Keratinocyte (primary cell): ENCODE results near the gene ELAVL1. TPM values are rescaled to one million over a fixed set of nuclear protein-coding genes. Genes with fewer than 3 reads are reported as not detected.

Experiments
- DNase-seq: peaks from one replicate; pipeline ENCODE4 v3.0.0-alpha.2; 2011; ENCODE audit warnings: low read depth, missing footprints, low spot score
- FAIRE-seq: peaks from 2 replicates; lab custom pipeline; 2011; peaks lifted over from hg19 to GRCh38; lab: Jason Lieb, UNC
- H2AFZ ChIP-seq: 2 replicates; pipeline ENCODE4 v1.6.0; 2012; ENCODE audit warnings: low read length, control low read depth, inconsistent platforms; ENCODE audit not compliant: control insufficient read depth
- H3K27ac ChIP-seq: 2 replicates; pipeline ENCODE4 v1.5.1; 2011; ENCODE audit warnings: low read length; ENCODE audit not compliant: control insufficient read depth, insufficient read depth
- H3K27me3 ChIP-seq: 3 replicates; pipeline ENCODE4 v1.6.0; 2011; ENCODE audit warnings: low read length; ENCODE audit not compliant: control insufficient read depth, insufficient read depth; ENCODE audit errors: extremely low read depth
- H3K36me3 ChIP-seq, 2 experiments: 2 replicates in 1 of 2; 3 replicates in 1 of 2; pipeline ENCODE4 v1.5.1; 2011; ENCODE audit warnings: low read length in 2 of 2, mild to moderate bottlenecking in 1 of 2; ENCODE audit not compliant: control insufficient read depth in 2 of 2, insufficient read depth in 2 of 2; ENCODE audit errors: extremely low read depth in 1 of 2
- H3K4me1 ChIP-seq: 3 replicates; pipeline ENCODE4 v1.5.1; 2011; ENCODE audit warnings: low read length; ENCODE audit not compliant: control insufficient read depth, insufficient read depth; ENCODE audit errors: extremely low read depth
- H3K4me2 ChIP-seq: 3 replicates; pipeline ENCODE4 v1.6.0; 2011; ENCODE audit warnings: low read depth, low read length; ENCODE audit not compliant: control insufficient read depth, insufficient read depth; ENCODE audit errors: extremely low read depth
- H3K4me3 ChIP-seq, 3 experiments: fragments of 200-600 bp in 1 of 3; sonication (generic) in 1 of 3; 2 replicates in 2 of 3; 3 replicates in 1 of 3; pipeline ENCODE4 v1.5.1; 2011 to 2016; ENCODE audit warnings: low read length in 3 of 3, mild to moderate bottlenecking in 3 of 3, control low read depth in 2 of 3, inconsistent platforms in 1 of 3, low read depth in 1 of 3, mixed read lengths in 1 of 3, mixed run types in 1 of 3, moderate library complexity in 1 of 3; ENCODE audit not compliant: control insufficient read depth in 2 of 3, insufficient read depth in 2 of 3; ENCODE audit errors: extremely low read depth in 1 of 3
- H3K79me2 ChIP-seq: 2 replicates; pipeline ENCODE4 v1.6.0; 2012; ENCODE audit warnings: low read length; ENCODE audit not compliant: control insufficient read depth, insufficient read depth
- H3K9ac ChIP-seq: 3 replicates; pipeline ENCODE4 v1.6.0; 2011; ENCODE audit warnings: low read length; ENCODE audit not compliant: control insufficient read depth, insufficient read depth; ENCODE audit errors: extremely low read depth
- H3K9me1 ChIP-seq: 3 replicates; pipeline ENCODE4 v1.6.0; 2011; ENCODE audit warnings: low read length; ENCODE audit not compliant: control insufficient read depth, insufficient read depth; ENCODE audit errors: extremely low read depth
- H3K9me3 ChIP-seq: 2 replicates; pipeline ENCODE4 v1.5.1; 2012; ENCODE audit warnings: low read depth, low read length; ENCODE audit not compliant: control insufficient read depth
- H4K20me1 ChIP-seq: 3 replicates; pipeline ENCODE4 v1.6.0; 2011; ENCODE audit warnings: low read length; ENCODE audit not compliant: control insufficient read depth, insufficient read depth; ENCODE audit errors: extremely low read depth
- EZH2 ChIP-seq: IDR thresholded peaks from one replicate; pipeline ENCODE4 v1.6.1; 2012; ENCODE audit warnings: inconsistent platforms, mild to moderate bottlenecking, low read length, moderate library complexity
- dilution Hi-C: fragments of 300-500 bp; cut with MboI; formaldehyde crosslinking; loops from one replicate; pipeline ENCODE4 v1.7.0; 2020; ENCODE audit warnings: low sequenced_read_pairs; ENCODE audit not compliant: extremely low pct_ligation_motif_present
- polyA plus RNA-seq, 5 experiments: library from polyadenylated mRNA; depleted of rRNA in 3 of 5; stranded (reverse) in 3 of 5; stranded (forward) in 1 of 5; unstranded in 1 of 5; fragments of >200 nt; gene quantifications; 1 replicate in 1 of 5; 2 replicates in 3 of 5; 3 replicates in 1 of 5; pipeline versions ENCODE4 v1.2.1 to v1.2.3, GENCODE V29; 2011 to 2012; ENCODE audit warnings: missing spikeins in 2 of 5, low read depth in 1 of 5, low replicate concordance in 1 of 5
- TF ChIP-seq, protein P1 (sequence below), 3 experiments: IDR thresholded peaks in 1 of 3; conservative IDR thresholded peaks in 1 of 3; optimal IDR thresholded peaks in 1 of 3; 2 replicates in 2 of 3; 3 replicates in 1 of 3; pipeline versions ENCODE3 to v1.5.1; 2011; ENCODE audit warnings: low read length in 3 of 3, mild to moderate bottlenecking in 3 of 3, moderate library complexity in 2 of 3, control low read depth in 1 of 3, inconsistent platforms in 1 of 3; ENCODE audit not compliant: insufficient read depth in 2 of 3; ENCODE audit errors: extremely low read depth in 1 of 3

ELAVL1 gene
- polyA plus RNA-seq, 1 donor (not counting 4 experiments of a cell fraction or from before 2014, with no cell fraction given), result 46.9 TPM

- no peaks in the 10 kb centered on the region for H3K79me2 ChIP-seq
- no peaks in the 10 kb centered on the region for H3K27me3 ChIP-seq
- no peak overlapping the region for H3K4me2 ChIP-seq
- no peak overlapping the region for H3K27ac ChIP-seq
- no peak overlapping the region for H3K9ac ChIP-seq
- FAIRE-seq (no peak), DNase-seq (no peak)
- no peaks in the 10 kb centered on the region for H3K9me1 ChIP-seq
- H3K9me3 ChIP-seq, result no peaks in the 10 kb centered on the region
- dilution Hi-C loops, result no loop called here
- H4K20me1 ChIP-seq, result no peaks in the 10 kb centered on the region
- peaks cover 31 to 43% of the 10 kb centered on the region in 2 experiments for H3K36me3 ChIP-seq
- no peak overlapping the region for H2AFZ ChIP-seq
- TF ChIP-seq, protein P1, sequence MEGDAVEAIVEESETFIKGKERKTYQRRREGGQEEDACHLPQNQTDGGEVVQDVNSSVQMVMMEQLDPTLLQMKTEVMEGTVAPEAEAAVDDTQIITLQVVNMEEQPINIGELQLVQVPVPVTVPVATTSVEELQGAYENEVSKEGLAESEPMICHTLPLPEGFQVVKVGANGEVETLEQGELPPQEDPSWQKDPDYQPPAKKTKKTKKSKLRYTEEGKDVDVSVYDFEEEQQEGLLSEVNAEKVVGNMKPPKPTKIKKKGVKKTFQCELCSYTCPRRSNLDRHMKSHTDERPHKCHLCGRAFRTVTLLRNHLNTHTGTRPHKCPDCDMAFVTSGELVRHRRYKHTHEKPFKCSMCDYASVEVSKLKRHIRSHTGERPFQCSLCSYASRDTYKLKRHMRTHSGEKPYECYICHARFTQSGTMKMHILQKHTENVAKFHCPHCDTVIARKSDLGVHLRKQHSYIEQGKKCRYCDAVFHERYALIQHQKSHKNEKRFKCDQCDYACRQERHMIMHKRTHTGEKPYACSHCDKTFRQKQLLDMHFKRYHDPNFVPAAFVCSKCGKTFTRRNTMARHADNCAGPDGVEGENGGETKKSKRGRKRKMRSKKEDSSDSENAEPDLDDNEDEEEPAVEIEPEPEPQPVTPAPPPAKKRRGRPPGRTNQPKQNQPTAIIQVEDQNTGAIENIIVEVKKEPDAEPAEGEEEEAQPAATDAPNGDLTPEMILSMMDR (optimal IDR thresholded peaks at IDR 0.05 in 1 of 3, IDR thresholded peaks at IDR 0.05 in 1 of 3, conservative IDR thresholded peaks at IDR 0.05 in 1 of 3; ENCODE audit: extremely low read depth in 1 of 3, insufficient read depth in 2 of 3, low read length in 3 of 3), result no peak
- no peak for TF ChIP-seq EZH2
- H3K4me1 ChIP-seq, result no peaks in the 10 kb centered on the region
- no peak overlapping the region for H3K4me3 ChIP-seq
Observed at GRCh38 chr19:7968008-7968795, 37.2 kb downstream of the ELAVL1 start.

- peaks cover 26 to 31% of the 10 kb centered on the region in 2 experiments for H3K36me3 ChIP-seq
- FAIRE-seq, result no peak
Observed at GRCh38 chr19:7965921-7966665, 39.3 kb downstream of the ELAVL1 start.

More at GRCh38 chr19:7965921-7966665, 39.3 kb downstream of the ELAVL1 start:
- no peaks in the 10 kb centered on the region for H4K20me1 ChIP-seq
- DNase-seq, result no peak
- H3K79me2 ChIP-seq, result no peaks in the 10 kb centered on the region
- no peak for TF ChIP-seq EZH2
- TF ChIP-seq, protein P1 (optimal IDR thresholded peaks at IDR 0.05 in 1 of 3, IDR thresholded peaks at IDR 0.05 in 1 of 3, conservative IDR thresholded peaks at IDR 0.05 in 1 of 3; ENCODE audit: extremely low read depth in 1 of 3, insufficient read depth in 2 of 3, low read length in 3 of 3), result no peak
- dilution Hi-C loops, result no loop called here
- H2AFZ ChIP-seq, result no peak overlapping the region
- H3K4me1 ChIP-seq, result no peaks in the 10 kb centered on the region
- no peaks in the 10 kb centered on the region for H3K9me3 ChIP-seq
- no peak overlapping the region for H3K9ac ChIP-seq
- no peak overlapping the region for H3K4me3 ChIP-seq
- no peaks in the 10 kb centered on the region for H3K27me3 ChIP-seq
- no peak overlapping the region for H3K27ac ChIP-seq
- H3K4me2 ChIP-seq, result no peak overlapping the region
- no peaks in the 10 kb centered on the region for H3K9me1 ChIP-seq
